ENCODE data around the gene LTA. TPM values are rescaled to one million over a fixed set of nuclear protein-coding genes. Genes with fewer than 3 reads are reported as not detected.

Gene LTA
- polyA plus RNA-seq, 1 donor from 2014 or later, result not detected

DNA sequence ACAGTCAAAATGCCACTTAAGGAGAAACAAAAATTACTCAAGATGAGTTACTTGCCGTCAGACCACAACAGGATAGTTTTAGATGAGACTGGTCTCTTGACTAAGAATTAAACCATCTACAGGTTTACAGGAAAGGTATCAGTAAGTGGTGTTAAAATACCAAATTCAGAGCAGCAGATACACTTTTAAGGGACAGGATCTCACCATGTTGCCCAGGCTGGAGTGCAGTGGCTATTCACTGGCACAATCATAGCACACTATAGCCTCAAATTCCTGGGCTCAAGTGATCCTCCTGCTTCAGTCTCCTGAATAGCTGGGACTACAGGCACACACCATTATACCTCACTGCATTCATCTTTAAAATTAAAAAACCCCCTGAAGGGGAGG is 38.6 kb upstream of the LTA start:
- TF ChIP-seq EP300 (conservative IDR thresholded peaks at IDR 0.05; ENCODE audit: poor library complexity, severe bottlenecking), result no peak
- TF ChIP-seq, protein P1, sequence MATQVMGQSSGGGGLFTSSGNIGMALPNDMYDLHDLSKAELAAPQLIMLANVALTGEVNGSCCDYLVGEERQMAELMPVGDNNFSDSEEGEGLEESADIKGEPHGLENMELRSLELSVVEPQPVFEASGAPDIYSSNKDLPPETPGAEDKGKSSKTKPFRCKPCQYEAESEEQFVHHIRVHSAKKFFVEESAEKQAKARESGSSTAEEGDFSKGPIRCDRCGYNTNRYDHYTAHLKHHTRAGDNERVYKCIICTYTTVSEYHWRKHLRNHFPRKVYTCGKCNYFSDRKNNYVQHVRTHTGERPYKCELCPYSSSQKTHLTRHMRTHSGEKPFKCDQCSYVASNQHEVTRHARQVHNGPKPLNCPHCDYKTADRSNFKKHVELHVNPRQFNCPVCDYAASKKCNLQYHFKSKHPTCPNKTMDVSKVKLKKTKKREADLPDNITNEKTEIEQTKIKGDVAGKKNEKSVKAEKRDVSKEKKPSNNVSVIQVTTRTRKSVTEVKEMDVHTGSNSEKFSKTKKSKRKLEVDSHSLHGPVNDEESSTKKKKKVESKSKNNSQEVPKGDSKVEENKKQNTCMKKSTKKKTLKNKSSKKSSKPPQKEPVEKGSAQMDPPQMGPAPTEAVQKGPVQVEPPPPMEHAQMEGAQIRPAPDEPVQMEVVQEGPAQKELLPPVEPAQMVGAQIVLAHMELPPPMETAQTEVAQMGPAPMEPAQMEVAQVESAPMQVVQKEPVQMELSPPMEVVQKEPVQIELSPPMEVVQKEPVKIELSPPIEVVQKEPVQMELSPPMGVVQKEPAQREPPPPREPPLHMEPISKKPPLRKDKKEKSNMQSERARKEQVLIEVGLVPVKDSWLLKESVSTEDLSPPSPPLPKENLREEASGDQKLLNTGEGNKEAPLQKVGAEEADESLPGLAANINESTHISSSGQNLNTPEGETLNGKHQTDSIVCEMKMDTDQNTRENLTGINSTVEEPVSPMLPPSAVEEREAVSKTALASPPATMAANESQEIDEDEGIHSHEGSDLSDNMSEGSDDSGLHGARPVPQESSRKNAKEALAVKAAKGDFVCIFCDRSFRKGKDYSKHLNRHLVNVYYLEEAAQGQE (IDR thresholded peaks at IDR 0.05; ENCODE audit: borderline replicate concordance), result no peak
- no peak for TF ChIP-seq EZH2 (IDR thresholded peaks at IDR 0.05; ENCODE audit: borderline replicate concordance, insufficient read depth, low read length, poor library complexity, severe bottlenecking)
- no peak for TF ChIP-seq RAD21 (conservative IDR thresholded peaks at IDR 0.05)
- no peak for TF ChIP-seq MXI1 (conservative IDR thresholded peaks at IDR 0.05; ENCODE audit: poor library complexity, severe bottlenecking)
- TF ChIP-seq, protein P2, sequence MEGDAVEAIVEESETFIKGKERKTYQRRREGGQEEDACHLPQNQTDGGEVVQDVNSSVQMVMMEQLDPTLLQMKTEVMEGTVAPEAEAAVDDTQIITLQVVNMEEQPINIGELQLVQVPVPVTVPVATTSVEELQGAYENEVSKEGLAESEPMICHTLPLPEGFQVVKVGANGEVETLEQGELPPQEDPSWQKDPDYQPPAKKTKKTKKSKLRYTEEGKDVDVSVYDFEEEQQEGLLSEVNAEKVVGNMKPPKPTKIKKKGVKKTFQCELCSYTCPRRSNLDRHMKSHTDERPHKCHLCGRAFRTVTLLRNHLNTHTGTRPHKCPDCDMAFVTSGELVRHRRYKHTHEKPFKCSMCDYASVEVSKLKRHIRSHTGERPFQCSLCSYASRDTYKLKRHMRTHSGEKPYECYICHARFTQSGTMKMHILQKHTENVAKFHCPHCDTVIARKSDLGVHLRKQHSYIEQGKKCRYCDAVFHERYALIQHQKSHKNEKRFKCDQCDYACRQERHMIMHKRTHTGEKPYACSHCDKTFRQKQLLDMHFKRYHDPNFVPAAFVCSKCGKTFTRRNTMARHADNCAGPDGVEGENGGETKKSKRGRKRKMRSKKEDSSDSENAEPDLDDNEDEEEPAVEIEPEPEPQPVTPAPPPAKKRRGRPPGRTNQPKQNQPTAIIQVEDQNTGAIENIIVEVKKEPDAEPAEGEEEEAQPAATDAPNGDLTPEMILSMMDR (IDR thresholded peaks at IDR 0.05; ENCODE audit: poor library complexity, severe bottlenecking), result no peak
- TF ChIP-seq TAF1 (IDR thresholded peaks at IDR 0.05; ENCODE audit: low read depth), result no peak
- TF ChIP-seq POLR2AphosphoS5 (IDR thresholded peaks at IDR 0.05), result no peak
- no peak for TF ChIP-seq SMC3 (conservative IDR thresholded peaks at IDR 0.05; ENCODE audit: poor library complexity)
- Histone ChIP-seq H2AFZ (ENCODE audit: low read depth, low read length) (no peak overlapping the region), H4K20me1 (ENCODE audit: insufficient read depth) (peaks cover 28% of the 10 kb centered on the region), H3K9ac (ENCODE audit: low read length) (no peak overlapping the region), H3K36me3 (ENCODE audit: insufficient read depth, low read length) (no peaks in the 10 kb centered on the region), H3K27ac (ENCODE audit: low read length) (no peak overlapping the region), H3K4me2 (ENCODE audit: low read length) (no peak overlapping the region), H3K27me3 (ENCODE audit: insufficient read depth, low read depth, low read length) (no peaks in the 10 kb centered on the region), H3F3A (ENCODE audit: insufficient read depth, low read length, poor library complexity, severe bottlenecking) (peaks cover 2% of the 10 kb centered on the region), H3K79me2 (replicated peaks; ENCODE audit: insufficient read depth, low read length) (peaks cover 25% of the 10 kb centered on the region), H3K4me3 (ENCODE audit: low read length) (no peak overlapping the region), H3K9me3 (ENCODE audit: low read length) (no peaks in the 10 kb centered on the region), H3K9me2 (ENCODE audit: insufficient read depth, low read length) (no peaks in the 10 kb centered on the region)

DNA sequence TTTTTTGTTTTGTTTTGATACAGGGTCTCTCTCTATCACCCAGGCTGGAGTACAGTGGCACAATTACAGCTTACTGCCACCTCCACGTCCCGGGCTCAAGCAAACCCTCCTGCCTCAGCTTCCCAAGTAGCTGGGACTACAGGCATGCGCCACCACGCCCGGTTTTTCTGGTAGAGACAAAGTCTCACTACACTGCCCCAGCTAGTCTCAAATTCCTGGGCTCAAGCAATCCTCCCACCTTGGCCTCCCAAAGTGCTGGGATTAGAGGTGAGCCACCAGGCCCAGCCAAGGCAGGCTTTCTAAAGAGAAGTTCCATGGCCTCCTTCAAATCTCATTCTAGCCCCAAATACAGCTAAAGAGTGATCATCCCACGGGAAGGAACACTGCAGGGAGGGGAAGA is 38.1 kb upstream of the LTA start:
- Histone ChIP-seq H3K9ac (ENCODE audit: low read length) (no peak overlapping the region), H4K20me1 (ENCODE audit: insufficient read depth) (peaks cover 33% of the 10 kb centered on the region), H3K36me3 (ENCODE audit: insufficient read depth, low read length) (no peaks in the 10 kb centered on the region), H2AFZ (ENCODE audit: low read depth, low read length) (no peak overlapping the region), H3K9me2 (ENCODE audit: insufficient read depth, low read length) (no peaks in the 10 kb centered on the region), H3K4me3 (ENCODE audit: low read length) (no peak overlapping the region), H3K79me2 (replicated peaks; ENCODE audit: insufficient read depth, low read length) (peaks cover 30% of the 10 kb centered on the region), H3K4me2 (ENCODE audit: low read length) (no peak overlapping the region), H3F3A (ENCODE audit: insufficient read depth, low read length, poor library complexity, severe bottlenecking) (no peaks in the 10 kb centered on the region), H3K9me3 (ENCODE audit: low read length) (no peaks in the 10 kb centered on the region), H3K27me3 (ENCODE audit: insufficient read depth, low read depth, low read length) (no peaks in the 10 kb centered on the region), H3K27ac (ENCODE audit: low read length) (no peak overlapping the region)
- TF ChIP-seq SMC3 (conservative IDR thresholded peaks at IDR 0.05; ENCODE audit: poor library complexity) (no peak), MXI1 (conservative IDR thresholded peaks at IDR 0.05; ENCODE audit: poor library complexity, severe bottlenecking) (no peak), TAF1 (IDR thresholded peaks at IDR 0.05; ENCODE audit: low read depth) (no peak), EP300 (conservative IDR thresholded peaks at IDR 0.05; ENCODE audit: poor library complexity, severe bottlenecking) (no peak), POLR2AphosphoS5 (IDR thresholded peaks at IDR 0.05) (no peak), RAD21 (conservative IDR thresholded peaks at IDR 0.05) (no peak), EZH2 (IDR thresholded peaks at IDR 0.05; ENCODE audit: borderline replicate concordance, insufficient read depth, low read length, poor library complexity, severe bottlenecking) (no peak)
- TF ChIP-seq, protein P1 (IDR thresholded peaks at IDR 0.05; ENCODE audit: borderline replicate concordance), result no peak
- TF ChIP-seq, protein P2 (IDR thresholded peaks at IDR 0.05; ENCODE audit: poor library complexity, severe bottlenecking), result no peak

Data from neural cell (in vitro differentiated cells).